Kidney (tissue), 14 donors: Measurements from ENCODE around the gene OR9A2. TPM values are rescaled to one million over a fixed set of nuclear protein-coding genes. Genes with fewer than 3 reads are reported as not detected.

Experiments used
- DNase-seq, 5 donors: peaks; one replicate each; pipeline ENCODE4 v3.0.0-alpha.2; 2013 to 2020
- FAIRE-seq: peaks from 2 replicates; lab custom pipeline; 2012; peaks lifted over from hg19 to GRCh38; lab: Jason Lieb, UNC
- H3K27ac ChIP-seq, 2 donors: one replicate each; pipeline ENCODE4 v1.7.0; 2013; ENCODE audit warnings: low read depth in 2 of 2, low read length in 2 of 2, inconsistent platforms in 1 of 2
- H3K27me3 ChIP-seq: one replicate; pipeline ENCODE4 v1.7.1; 2013; ENCODE audit warnings: low read length, inconsistent platforms; ENCODE audit not compliant: control insufficient read depth, insufficient read depth
- H3K36me3 ChIP-seq, 3 donors: one replicate each; pipeline versions ENCODE4 v1.7.0 to v1.7.1; 2013; ENCODE audit warnings: low read length in 3 of 3, control low read depth in 1 of 3, inconsistent platforms in 1 of 3; ENCODE audit not compliant: insufficient read depth in 3 of 3, control insufficient read depth in 2 of 3
- H3K4me1 ChIP-seq, 3 donors: one replicate each; pipeline versions ENCODE4 v1.7.0 to v1.7.1; 2013; ENCODE audit warnings: low read length in 3 of 3, inconsistent platforms in 1 of 3, low read depth in 1 of 3; ENCODE audit not compliant: control insufficient read depth in 2 of 3, insufficient read depth in 2 of 3
- H3K4me3 ChIP-seq, 3 donors: one replicate each; pipeline versions ENCODE4 v1.7.0 to v1.8.1; 2013; ENCODE audit warnings: low read length in 3 of 3, control low read depth in 1 of 3, inconsistent platforms in 1 of 3
- H3K9ac ChIP-seq, 3 donors: one replicate each; pipeline versions ENCODE4 v1.7.0 to v1.7.1; 2013; ENCODE audit warnings: low read length in 3 of 3, control low read depth in 1 of 3, inconsistent platforms in 1 of 3
- H3K9me3 ChIP-seq, 3 donors: one replicate each; pipeline versions ENCODE4 v1.7.0 to v1.7.1; 2013; ENCODE audit warnings: low read length in 3 of 3, control low read depth in 1 of 3, inconsistent platforms in 1 of 3; ENCODE audit not compliant: control insufficient read depth in 2 of 3, insufficient read depth in 1 of 3
- intact Hi-C: fragments of 100-400 bp; cut with DNase I; formaldehyde crosslinking; loops from one replicate; pipeline ENCODE4 v1.11.1; 2022
- polyA plus RNA-seq: library from polyadenylated mRNA; stranded (reverse); fragments of 350-450 nt; fragmentation: Illumina TruSeq; extraction: RNeasy Lipid Tissue Mini Kit (QIAGEN cat#74804); gene quantifications from one replicate; pipeline ENCODE4 v1.2.3, GENCODE V29; 2014; ENCODE audit warnings: low read depth, low replicate concordance; ENCODE audit not compliant: insufficient read depth
- total RNA-seq: library from RNA; stranded (reverse); fragmentation: NEBNext Ultra II Directional; extraction: Animal tissue kit (Norgen Biotek cat#: 25700); gene quantifications from one replicate; pipeline ENCODE4 v1.2.1, GENCODE V29; 2021
- TF ChIP-seq, protein P1 (sequence below): IDR thresholded peaks from 3 replicates; pipeline ENCODE4 v1.5.1; 2012; ENCODE audit warnings: mild to moderate bottlenecking, moderate library complexity, borderline replicate concordance; ENCODE audit not compliant: insufficient read depth; ENCODE audit errors: extremely low read depth
- donor health status: control.
- donor health status: control.
- donor health status: control.
- donor health status: control.
- donor health status: control.
- donor health status: DM: yes; HTN: yes; CAD: no.
- donor health status: Normal renal cell carcinoma (clear cell type).

The OR9A2 gene
- total and polyA plus RNA-seq, 2 donors from 2014 or later, result not detected

GRCh38 chr7:143069912-143070500 lies 43.1 kb upstream of the OR9A2 start:
- no peak overlapping the region for H3K27ac ChIP-seq
- H3K9me3 ChIP-seq, result no peaks in the 10 kb centered on the region
- DNase-seq (no peak), FAIRE-seq (no peak)
- H3K4me3 ChIP-seq, result no peak overlapping the region
- H3K36me3 ChIP-seq, result no peaks in the 10 kb centered on the region
- TF ChIP-seq, protein P1, sequence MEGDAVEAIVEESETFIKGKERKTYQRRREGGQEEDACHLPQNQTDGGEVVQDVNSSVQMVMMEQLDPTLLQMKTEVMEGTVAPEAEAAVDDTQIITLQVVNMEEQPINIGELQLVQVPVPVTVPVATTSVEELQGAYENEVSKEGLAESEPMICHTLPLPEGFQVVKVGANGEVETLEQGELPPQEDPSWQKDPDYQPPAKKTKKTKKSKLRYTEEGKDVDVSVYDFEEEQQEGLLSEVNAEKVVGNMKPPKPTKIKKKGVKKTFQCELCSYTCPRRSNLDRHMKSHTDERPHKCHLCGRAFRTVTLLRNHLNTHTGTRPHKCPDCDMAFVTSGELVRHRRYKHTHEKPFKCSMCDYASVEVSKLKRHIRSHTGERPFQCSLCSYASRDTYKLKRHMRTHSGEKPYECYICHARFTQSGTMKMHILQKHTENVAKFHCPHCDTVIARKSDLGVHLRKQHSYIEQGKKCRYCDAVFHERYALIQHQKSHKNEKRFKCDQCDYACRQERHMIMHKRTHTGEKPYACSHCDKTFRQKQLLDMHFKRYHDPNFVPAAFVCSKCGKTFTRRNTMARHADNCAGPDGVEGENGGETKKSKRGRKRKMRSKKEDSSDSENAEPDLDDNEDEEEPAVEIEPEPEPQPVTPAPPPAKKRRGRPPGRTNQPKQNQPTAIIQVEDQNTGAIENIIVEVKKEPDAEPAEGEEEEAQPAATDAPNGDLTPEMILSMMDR, result no peak
- H3K4me1 ChIP-seq, result no peaks in the 10 kb centered on the region
- no peaks in the 10 kb centered on the region for H3K27me3 ChIP-seq
- H3K9ac ChIP-seq, result no peak overlapping the region
- intact Hi-C loops, result no loop called here

DNA sequence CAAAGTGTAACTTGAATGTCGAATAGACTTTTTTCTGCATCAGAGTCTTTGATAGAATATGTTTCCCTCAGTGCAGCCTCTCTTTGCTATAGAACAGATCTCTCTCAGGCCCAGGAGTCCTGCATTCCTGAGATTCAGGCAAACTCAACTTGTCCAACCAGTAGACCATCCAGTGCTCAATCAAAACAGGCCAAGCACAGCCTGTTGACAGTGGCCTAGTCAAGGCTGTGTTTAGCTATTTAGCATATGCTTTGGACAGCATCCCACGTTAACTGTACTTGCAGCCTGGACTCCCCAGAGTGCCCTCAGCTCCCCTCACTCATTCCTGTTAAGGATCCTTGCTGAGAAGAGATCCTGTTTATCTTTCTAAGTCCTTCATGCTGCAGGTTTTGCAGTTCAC lies 41.5 kb upstream of the OR9A2 start:
- Histone ChIP-seq H3K27ac (no peak overlapping the region), H3K36me3 (no peaks in the 10 kb centered on the region), H3K4me1 (no peaks in the 10 kb centered on the region), H3K27me3 (no peaks in the 10 kb centered on the region), H3K4me3 (no peak overlapping the region), H3K9ac (no peak overlapping the region), H3K9me3 (no peaks in the 10 kb centered on the region)
- TF ChIP-seq, protein P1, result no peak
- DNase-seq (no peak), FAIRE-seq (no peak)
- intact Hi-C loops, result no loop called here

DNA sequence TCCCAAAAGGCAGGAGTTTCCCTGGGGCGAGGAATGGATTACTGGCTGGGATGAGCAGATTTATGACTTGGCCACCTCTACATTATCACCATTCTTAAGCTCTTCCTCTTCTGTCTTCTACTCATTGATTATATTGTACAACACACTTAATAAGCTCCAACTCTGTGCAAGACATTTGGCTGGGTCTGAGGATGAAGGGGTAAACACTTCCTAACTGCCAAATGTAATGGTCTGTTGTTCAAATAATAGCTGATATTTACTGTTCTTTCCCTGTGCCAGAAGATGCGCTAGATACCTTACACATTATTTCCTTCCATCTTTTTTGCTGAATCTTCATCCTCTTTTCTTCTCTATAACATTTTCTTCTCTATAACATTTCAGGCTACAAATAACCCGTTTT lies 36.8 kb upstream of the OR9A2 start:
- H3K9me3 ChIP-seq, result no peaks in the 10 kb centered on the region
- DNase-seq, result no peak
- H3K36me3 ChIP-seq, result no peaks in the 10 kb centered on the region
- H3K27ac ChIP-seq, result no peak overlapping the region
- no peak for FAIRE-seq
- no peaks in the 10 kb centered on the region for H3K27me3 ChIP-seq
- H3K9ac ChIP-seq, result no peak overlapping the region
- H3K4me3 ChIP-seq, result no peak overlapping the region
- H3K4me1 ChIP-seq, result no peaks in the 10 kb centered on the region
- TF ChIP-seq, protein P1, result no peak
- intact Hi-C loops, result no loop called here

DNA sequence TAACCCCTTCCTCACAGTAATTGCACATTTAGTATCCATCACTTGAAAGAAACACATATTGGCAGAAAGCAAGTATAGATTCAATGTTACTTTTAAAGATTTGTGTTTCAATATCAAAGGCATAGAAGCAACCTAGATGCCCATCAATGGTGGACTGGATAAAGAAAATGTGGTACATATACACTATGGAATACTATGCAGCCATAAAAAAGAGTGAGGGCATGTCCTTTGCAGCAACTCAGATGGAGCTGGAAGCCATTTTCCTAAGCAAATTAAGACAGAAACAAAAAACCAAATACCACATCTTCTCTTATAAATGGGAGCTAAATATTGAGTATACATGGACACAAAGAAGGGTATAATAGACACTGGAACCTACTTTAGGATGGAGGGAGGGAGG lies 28.8 kb upstream of the OR9A2 start:
- H3K9ac ChIP-seq, result no peak overlapping the region
- H3K9me3 ChIP-seq, result no peaks in the 10 kb centered on the region
- no peaks in the 10 kb centered on the region for H3K36me3 ChIP-seq
- no peak overlapping the region for H3K4me3 ChIP-seq
- DNase-seq (no peak), FAIRE-seq (no peak)
- no peaks in the 10 kb centered on the region for H3K27me3 ChIP-seq
- intact Hi-C loops, result no loop called here
- TF ChIP-seq, protein P1, result no peak
- H3K4me1 ChIP-seq, result no peaks in the 10 kb centered on the region
- no peak overlapping the region for H3K27ac ChIP-seq
